Measurements from ENCODE around the gene DDHD1. TPM values are rescaled to one million over a fixed set of nuclear protein-coding genes. Genes with fewer than 3 reads are reported as not detected.

Gene DDHD1
- polyA plus RNA-seq, 2 donors = 1.0 to 1.5 TPM

GRCh38 chr14:53027041-53027440, 126.1 kb downstream of the DDHD1 start:
- H3K27ac ChIP-seq (ENCODE audit: low read depth in 2 of 2, low read length in 1 of 2) = no peak overlapping the region
- WGBS, 2 donors = 2 to 43% methylated on average over 1 of the region's 1 CpG
- no peaks in the 10 kb centered on the region for H3K27me3 ChIP-seq (ENCODE audit: control insufficient read depth in 1 of 2, insufficient read depth in 2 of 2, low read length in 2 of 2)
- H3K4me1 ChIP-seq (ENCODE audit: control insufficient read depth in 2 of 2, insufficient read depth in 2 of 2, low read length in 1 of 2) = no peaks in the 10 kb centered on the region
- no peak overlapping the region for H3K4me3 ChIP-seq (ENCODE audit: low read depth in 1 of 2, low read length in 2 of 2)
- H3K9me3 ChIP-seq (ENCODE audit: control insufficient read depth in 2 of 2, insufficient read depth in 1 of 2, low read depth in 1 of 2, low read length in 1 of 2) = no peaks in the 10 kb centered on the region
- H3K36me3 ChIP-seq (ENCODE audit: control insufficient read depth in 2 of 2, insufficient read depth in 2 of 2, low read length in 1 of 2) = no peaks in the 10 kb centered on the region

GRCh38 chr14:53023325-53023724, 129.8 kb downstream of the DDHD1 start:
- Histone ChIP-seq H3K4me3 (ENCODE audit: low read depth in 1 of 2, low read length in 2 of 2) (no peak overlapping the region), H3K27me3 (ENCODE audit: control insufficient read depth in 1 of 2, insufficient read depth in 2 of 2, low read length in 2 of 2) (no peaks in the 10 kb centered on the region), H3K27ac (ENCODE audit: low read depth in 2 of 2, low read length in 1 of 2) (no peak overlapping the region), H3K36me3 (ENCODE audit: control insufficient read depth in 2 of 2, insufficient read depth in 2 of 2, low read length in 1 of 2) (no peaks in the 10 kb centered on the region), H3K9me3 (ENCODE audit: control insufficient read depth in 2 of 2, insufficient read depth in 1 of 2, low read depth in 1 of 2, low read length in 1 of 2) (no peaks in the 10 kb centered on the region), H3K4me1 (ENCODE audit: control insufficient read depth in 2 of 2, insufficient read depth in 2 of 2, low read length in 1 of 2) (no peaks in the 10 kb centered on the region)
- 93 to 97% methylated on average over 3 of the region's 3 CpGs for WGBS, 2 donors

- no peaks in the 10 kb centered on the region for H3K4me1 ChIP-seq (ENCODE audit: control insufficient read depth in 2 of 2, insufficient read depth in 2 of 2, low read length in 1 of 2)
- H3K27me3 ChIP-seq (ENCODE audit: control insufficient read depth in 1 of 2, insufficient read depth in 2 of 2, low read length in 2 of 2) = no peaks in the 10 kb centered on the region
- H3K9me3 ChIP-seq (ENCODE audit: control insufficient read depth in 2 of 2, insufficient read depth in 1 of 2, low read depth in 1 of 2, low read length in 1 of 2) = no peaks in the 10 kb centered on the region
- no peaks in the 10 kb centered on the region for H3K36me3 ChIP-seq (ENCODE audit: control insufficient read depth in 2 of 2, insufficient read depth in 2 of 2, low read length in 1 of 2)
- H3K4me3 ChIP-seq (ENCODE audit: low read depth in 1 of 2, low read length in 2 of 2) = no peak overlapping the region
- no peak overlapping the region for H3K27ac ChIP-seq (ENCODE audit: low read depth in 2 of 2, low read length in 1 of 2)
- WGBS, 2 donors = 77 to 83% methylated on average over 3 of the region's 3 CpGs
Measured at GRCh38 chr14:53022593-53022992, 130.5 kb downstream of the DDHD1 start.

GRCh38 chr14:53020193-53020932, 132.8 kb downstream of the DDHD1 start:
- Histone ChIP-seq H3K4me1 (ENCODE audit: control insufficient read depth in 2 of 2, insufficient read depth in 2 of 2, low read length in 1 of 2) (no peaks in the 10 kb centered on the region), H3K9me3 (ENCODE audit: control insufficient read depth in 2 of 2, insufficient read depth in 1 of 2, low read depth in 1 of 2, low read length in 1 of 2) (no peaks in the 10 kb centered on the region), H3K36me3 (ENCODE audit: control insufficient read depth in 2 of 2, insufficient read depth in 2 of 2, low read length in 1 of 2) (no peaks in the 10 kb centered on the region), H3K4me3 (ENCODE audit: low read depth in 1 of 2, low read length in 2 of 2) (no peak overlapping the region), H3K27ac (ENCODE audit: low read depth in 2 of 2, low read length in 1 of 2) (no peak overlapping the region), H3K27me3 (ENCODE audit: control insufficient read depth in 1 of 2, insufficient read depth in 2 of 2, low read length in 2 of 2) (no peaks in the 10 kb centered on the region)
- 74 to 78% methylated on average over 5 of the region's 5 CpGs for WGBS, 2 donors

GRCh38 chr14:53019406-53019805, 133.7 kb downstream of the DDHD1 start:
- no peak overlapping the region for H3K27ac ChIP-seq (ENCODE audit: low read depth in 2 of 2, low read length in 1 of 2)

GRCh38 chr14:53017837-53018236, 135.3 kb downstream of the DDHD1 start:
- Histone ChIP-seq H3K4me3 (ENCODE audit: low read depth in 1 of 2, low read length in 2 of 2) (no peak overlapping the region), H3K27me3 (ENCODE audit: control insufficient read depth in 1 of 2, insufficient read depth in 2 of 2, low read length in 2 of 2) (no peaks in the 10 kb centered on the region), H3K36me3 (ENCODE audit: control insufficient read depth in 2 of 2, insufficient read depth in 2 of 2, low read length in 1 of 2) (no peaks in the 10 kb centered on the region), H3K4me1 (ENCODE audit: control insufficient read depth in 2 of 2, insufficient read depth in 2 of 2, low read length in 1 of 2) (no peaks in the 10 kb centered on the region), H3K9me3 (ENCODE audit: control insufficient read depth in 2 of 2, insufficient read depth in 1 of 2, low read depth in 1 of 2, low read length in 1 of 2) (no peaks in the 10 kb centered on the region), H3K27ac (ENCODE audit: low read depth in 2 of 2, low read length in 1 of 2) (no peak overlapping the region)
- WGBS, 2 donors = 79 to 91% methylated on average over 3 of the region's 3 CpGs

More at GRCh38 chr14:53019406-53019805, 133.7 kb downstream of the DDHD1 start:
- no peaks in the 10 kb centered on the region for H3K36me3 ChIP-seq (ENCODE audit: control insufficient read depth in 2 of 2, insufficient read depth in 2 of 2, low read length in 1 of 2)
- H3K9me3 ChIP-seq (ENCODE audit: control insufficient read depth in 2 of 2, insufficient read depth in 1 of 2, low read depth in 1 of 2, low read length in 1 of 2) = no peaks in the 10 kb centered on the region
- no peak overlapping the region for H3K4me3 ChIP-seq (ENCODE audit: low read depth in 1 of 2, low read length in 2 of 2)
- H3K4me1 ChIP-seq (ENCODE audit: control insufficient read depth in 2 of 2, insufficient read depth in 2 of 2, low read length in 1 of 2) = no peaks in the 10 kb centered on the region
- H3K27me3 ChIP-seq (ENCODE audit: control insufficient read depth in 1 of 2, insufficient read depth in 2 of 2, low read length in 2 of 2) = no peaks in the 10 kb centered on the region

GRCh38 chr14:53016919-53017318, 136.2 kb downstream of the DDHD1 start:
- H3K4me3 ChIP-seq (ENCODE audit: low read depth in 1 of 2, low read length in 2 of 2) = no peak overlapping the region
- no peaks in the 10 kb centered on the region for H3K36me3 ChIP-seq (ENCODE audit: control insufficient read depth in 2 of 2, insufficient read depth in 2 of 2, low read length in 1 of 2)
- H3K9me3 ChIP-seq (ENCODE audit: control insufficient read depth in 2 of 2, insufficient read depth in 1 of 2, low read depth in 1 of 2, low read length in 1 of 2) = no peaks in the 10 kb centered on the region
- H3K27me3 ChIP-seq (ENCODE audit: control insufficient read depth in 1 of 2, insufficient read depth in 2 of 2, low read length in 2 of 2) = no peaks in the 10 kb centered on the region
- H3K27ac ChIP-seq (ENCODE audit: low read depth in 2 of 2, low read length in 1 of 2) = no peak overlapping the region
- no peaks in the 10 kb centered on the region for H3K4me1 ChIP-seq (ENCODE audit: control insufficient read depth in 2 of 2, insufficient read depth in 2 of 2, low read length in 1 of 2)

- no peaks in the 10 kb centered on the region for H3K9me3 ChIP-seq (ENCODE audit: control insufficient read depth in 2 of 2, insufficient read depth in 1 of 2, low read depth in 1 of 2, low read length in 1 of 2)
- no peak overlapping the region for H3K4me3 ChIP-seq (ENCODE audit: low read depth in 1 of 2, low read length in 2 of 2)
- 71 to 85% methylated on average over 2 of the region's 2 CpGs for WGBS, 2 donors
- H3K36me3 ChIP-seq (ENCODE audit: control insufficient read depth in 2 of 2, insufficient read depth in 2 of 2, low read length in 1 of 2) = no peaks in the 10 kb centered on the region
- H3K4me1 ChIP-seq (ENCODE audit: control insufficient read depth in 2 of 2, insufficient read depth in 2 of 2, low read length in 1 of 2) = no peaks in the 10 kb centered on the region
- no peaks in the 10 kb centered on the region for H3K27me3 ChIP-seq (ENCODE audit: control insufficient read depth in 1 of 2, insufficient read depth in 2 of 2, low read length in 2 of 2)
- H3K27ac ChIP-seq (ENCODE audit: low read depth in 2 of 2, low read length in 1 of 2) = no peak overlapping the region
Measured at GRCh38 chr14:53016491-53016890, 136.6 kb downstream of the DDHD1 start.

GRCh38 chr14:53011053-53011462, 142.1 kb downstream of the DDHD1 start:
- Histone ChIP-seq H3K27ac (ENCODE audit: low read depth in 2 of 2, low read length in 1 of 2) (no peak overlapping the region), H3K4me1 (ENCODE audit: control insufficient read depth in 2 of 2, insufficient read depth in 2 of 2, low read length in 1 of 2) (no peaks in the 10 kb centered on the region), H3K9me3 (ENCODE audit: control insufficient read depth in 2 of 2, insufficient read depth in 1 of 2, low read depth in 1 of 2, low read length in 1 of 2) (no peaks in the 10 kb centered on the region), H3K36me3 (ENCODE audit: control insufficient read depth in 2 of 2, insufficient read depth in 2 of 2, low read length in 1 of 2) (no peaks in the 10 kb centered on the region), H3K27me3 (ENCODE audit: control insufficient read depth in 1 of 2, insufficient read depth in 2 of 2, low read length in 2 of 2) (no peaks in the 10 kb centered on the region), H3K4me3 (ENCODE audit: low read depth in 1 of 2, low read length in 2 of 2) (no peak overlapping the region)
- WGBS, 2 donors = 18 to 41% methylated on average over 7 of the region's 7 CpGs

Data from esophagus (tissue), 2 donors.